DOHH2 (cell line): ENCODE data around the gene ABCD1.

Experiments used
- H3F3A ChIP-seq: fragments of 200-600 bp; sonication (generic), shearing (Covaris generic); 2 replicates; pipeline ENCODE4 v1.6.0; 2016; ENCODE audit warnings: antibody characterized with exemption, mild to moderate bottlenecking; ENCODE audit not compliant: control insufficient read depth, insufficient read depth
- H3K27ac ChIP-seq: fragments of 200-600 bp; sonication (generic); 2 replicates; pipeline ENCODE4 v1.5.1; 2014; ENCODE audit warnings: low read depth, mild to moderate bottlenecking, low read length, moderate library complexity
- H3K27me3 ChIP-seq: fragments of 200-600 bp; sonication (generic); 2 replicates; pipeline ENCODE4 v1.6.1; 2014; ENCODE audit warnings: mild to moderate bottlenecking, low read length, mixed read lengths; ENCODE audit not compliant: control insufficient read depth
- H3K36me3 ChIP-seq: fragments of 200-600 bp; sonication (generic); 2 replicates; pipeline ENCODE4 v1.6.1; 2014; ENCODE audit warnings: mild to moderate bottlenecking, low read length, moderate library complexity, mixed read lengths; ENCODE audit not compliant: control insufficient read depth
- H3K4me1 ChIP-seq: fragments of 200-600 bp; sonication (generic); 2 replicates; pipeline ENCODE4 v1.6.1; 2014; ENCODE audit warnings: mild to moderate bottlenecking, low read length, mixed read lengths; ENCODE audit not compliant: control insufficient read depth
- H3K4me2 ChIP-seq: fragments of 200-600 bp; sonication (generic); 2 replicates; pipeline ENCODE4 v1.6.0; 2014; ENCODE audit warnings: mild to moderate bottlenecking, low read length, moderate library complexity
- H3K4me3 ChIP-seq: fragments of 200-600 bp; sonication (generic); 2 replicates; pipeline ENCODE4 v1.5.1; 2014; ENCODE audit warnings: mild to moderate bottlenecking, low read length, mixed read lengths
- H3K79me2 ChIP-seq: fragments of 200-600 bp; sonication (generic); 2 replicates; pipeline ENCODE4 v1.6.1; 2014; ENCODE audit warnings: mild to moderate bottlenecking, low read length, mixed read lengths; ENCODE audit not compliant: control insufficient read depth
- H3K9me2 ChIP-seq: fragments of 200-600 bp; sonication (generic); replicated peaks from 2 replicates; pipeline ENCODE4 v1.6.1; 2014; ENCODE audit warnings: mild to moderate bottlenecking, low read length, mixed read lengths; ENCODE audit not compliant: control insufficient read depth
- H3K9me3 ChIP-seq: fragments of 200-600 bp; sonication (generic); 2 replicates; pipeline ENCODE4 v1.6.1; 2014; ENCODE audit warnings: antibody characterized with exemption, low read length, mixed read lengths; ENCODE audit not compliant: control insufficient read depth, insufficient read depth
- H4K20me1 ChIP-seq: fragments of 200-600 bp; sonication (generic); 2 replicates; pipeline ENCODE4 v1.6.0; 2014; ENCODE audit warnings: low read depth, mild to moderate bottlenecking, antibody characterized with exemption, low read length, moderate library complexity; ENCODE audit not compliant: control insufficient read depth, insufficient read depth
- CTCF ChIP-seq: fragments of 200-600 bp; sonication (generic); IDR thresholded peaks from one replicate; pipeline ENCODE4 v1.5.1; 2014; ENCODE audit warnings: antibody characterized with exemption, mild to moderate bottlenecking, low read depth, low read length; ENCODE audit not compliant: poor library complexity, severe bottlenecking
- EZH2phosphoT487 ChIP-seq: fragments of 200-600 bp; sonication (generic); IDR thresholded peaks from 2 replicates; pipeline ENCODE4 v1.6.1; 2017; ENCODE audit warnings: borderline replicate concordance, mild to moderate bottlenecking, antibody characterized with exemption, low read length, moderate library complexity, mixed read lengths

The ABCD1 gene

DNA sequence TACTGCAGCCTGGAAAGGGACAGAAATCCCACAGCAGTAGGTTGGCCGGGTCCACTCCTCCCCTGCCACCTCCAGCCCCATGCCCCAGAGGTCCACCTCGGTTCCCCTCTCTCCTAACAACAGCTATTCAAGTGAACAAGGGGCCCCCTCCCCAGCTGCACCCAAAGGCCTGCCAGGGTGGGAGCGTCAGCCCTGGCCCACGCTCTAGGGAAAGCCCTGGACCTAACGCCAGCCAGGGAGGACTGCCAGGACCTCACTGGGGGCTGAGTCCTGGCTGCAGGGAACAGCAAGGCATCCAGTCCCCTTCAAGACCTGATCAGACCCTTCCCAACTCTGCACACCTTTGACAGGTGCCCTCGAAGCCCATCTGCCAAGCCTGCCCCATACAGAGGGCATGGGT is 23.7 kb upstream of the ABCD1 start:
- Histone ChIP-seq H3K36me3 (no peaks in the 10 kb centered on the region), H3K4me2 (no peak overlapping the region), H3K4me1 (no peaks in the 10 kb centered on the region), H3K27me3 (no peaks in the 10 kb centered on the region), H4K20me1 (no peaks in the 10 kb centered on the region), H3K4me3 (no peak overlapping the region), H3F3A (no peaks in the 10 kb centered on the region), H3K9me3 (no peaks in the 10 kb centered on the region), H3K79me2 (no peaks in the 10 kb centered on the region), H3K27ac (no peak overlapping the region), H3K9me2 (no peaks in the 10 kb centered on the region)
- TF ChIP-seq CTCF: no peak
- TF ChIP-seq EZH2phosphoT487: no peak

DNA sequence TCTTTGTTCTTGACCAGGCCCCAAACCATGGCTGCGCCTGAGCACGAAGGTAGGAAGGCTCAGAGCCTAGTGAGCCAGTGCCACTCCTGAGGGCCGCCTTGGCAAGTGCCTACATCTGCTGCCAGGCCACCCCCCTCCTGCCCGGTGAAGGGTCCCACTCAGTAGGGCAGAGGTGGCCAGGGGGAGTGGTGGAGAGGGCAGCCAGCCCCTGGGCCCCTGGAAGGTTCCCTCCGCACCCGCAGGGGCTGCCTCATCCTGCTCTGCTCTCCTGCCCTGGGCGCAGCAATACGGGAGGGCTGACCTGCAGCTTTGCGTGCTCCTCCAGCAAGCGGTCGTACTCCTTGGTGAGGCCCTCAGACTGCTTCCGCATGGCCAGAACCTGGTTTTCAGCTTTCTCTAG is 22.9 kb upstream of the ABCD1 start:
- Histone ChIP-seq H3K79me2 (no peaks in the 10 kb centered on the region), H3K9me2 (no peaks in the 10 kb centered on the region), H4K20me1 (no peaks in the 10 kb centered on the region), H3K9me3 (no peaks in the 10 kb centered on the region), H3K4me1 (no peaks in the 10 kb centered on the region), H3K27ac (no peak overlapping the region), H3K27me3 (no peaks in the 10 kb centered on the region), H3K4me2 (no peak overlapping the region), H3K36me3 (no peaks in the 10 kb centered on the region), H3K4me3 (no peak overlapping the region), H3F3A (no peaks in the 10 kb centered on the region)
- TF ChIP-seq EZH2phosphoT487: no peak
- no peak for TF ChIP-seq CTCF

GRCh38 chrX:153702336-153703035 is 22.2 kb upstream of the ABCD1 start:
- Histone ChIP-seq H3K4me2 (no peak overlapping the region), H3K79me2 (no peaks in the 10 kb centered on the region), H3K4me1 (no peaks in the 10 kb centered on the region), H3K36me3 (no peaks in the 10 kb centered on the region), H4K20me1 (no peaks in the 10 kb centered on the region), H3F3A (no peaks in the 10 kb centered on the region), H3K9me3 (no peaks in the 10 kb centered on the region), H3K9me2 (no peaks in the 10 kb centered on the region), H3K27ac (no peak overlapping the region), H3K4me3 (no peak overlapping the region), H3K27me3 (no peaks in the 10 kb centered on the region)
- TF ChIP-seq CTCF (no peak), EZH2phosphoT487 (no peak)
